ENCODE results near the gene GAB1.

GAB1 gene

DNA sequence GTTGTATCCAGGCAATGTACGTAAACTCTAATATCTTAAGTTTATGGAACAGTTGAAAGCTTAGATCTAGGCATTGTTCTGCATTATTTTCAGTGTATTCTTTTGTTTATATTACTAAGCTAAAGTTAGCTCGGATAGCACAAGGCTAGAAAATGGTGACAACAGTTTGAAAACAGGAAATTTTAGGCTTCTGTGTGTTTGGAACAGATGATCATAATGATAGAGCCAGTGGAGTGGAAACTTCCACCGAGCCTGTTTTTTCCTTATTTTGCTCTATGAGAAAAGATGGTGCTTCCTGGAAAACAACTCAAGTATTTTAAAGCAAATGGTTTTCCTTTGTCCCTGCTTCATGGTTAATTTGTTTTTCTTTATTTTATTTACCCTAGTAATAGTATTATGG is 70.8 kb downstream of the GAB1 start:
- Histone ChIP-seq H3K4me1 (ENCODE audit: control insufficient read depth, low read depth, low read length) (no peaks in the 10 kb centered on the region), H3K4me3 (ENCODE audit: low read length) (no peak overlapping the region)

GRCh38 chr4:143407888-143408287 is 71.2 kb downstream of the GAB1 start:
- Histone ChIP-seq H3K9me3 (ENCODE audit: control insufficient read depth, low read depth, low read length) (no peaks in the 10 kb centered on the region), H3K36me3 (ENCODE audit: control insufficient read depth, low read depth, low read length) (no peaks in the 10 kb centered on the region), H3K9ac (ENCODE audit: low read length) (no peak overlapping the region), H3K27ac (ENCODE audit: low read length) (no peak overlapping the region), H3K4me3 (ENCODE audit: low read length) (no peak overlapping the region), H3K4me1 (ENCODE audit: control insufficient read depth, low read depth, low read length) (no peaks in the 10 kb centered on the region), H3K27me3 (ENCODE audit: control insufficient read depth, insufficient read depth, low read length) (no peaks in the 10 kb centered on the region)

More for the DNA sequence above, 70.8 kb downstream of the GAB1 start:
- Histone ChIP-seq H3K36me3 (ENCODE audit: control insufficient read depth, low read depth, low read length) (no peaks in the 10 kb centered on the region), H3K27me3 (ENCODE audit: control insufficient read depth, insufficient read depth, low read length) (no peaks in the 10 kb centered on the region), H3K9ac (ENCODE audit: low read length) (no peak overlapping the region), H3K27ac (ENCODE audit: low read length) (no peak overlapping the region), H3K9me3 (ENCODE audit: control insufficient read depth, low read depth, low read length) (no peaks in the 10 kb centered on the region)

DNA sequence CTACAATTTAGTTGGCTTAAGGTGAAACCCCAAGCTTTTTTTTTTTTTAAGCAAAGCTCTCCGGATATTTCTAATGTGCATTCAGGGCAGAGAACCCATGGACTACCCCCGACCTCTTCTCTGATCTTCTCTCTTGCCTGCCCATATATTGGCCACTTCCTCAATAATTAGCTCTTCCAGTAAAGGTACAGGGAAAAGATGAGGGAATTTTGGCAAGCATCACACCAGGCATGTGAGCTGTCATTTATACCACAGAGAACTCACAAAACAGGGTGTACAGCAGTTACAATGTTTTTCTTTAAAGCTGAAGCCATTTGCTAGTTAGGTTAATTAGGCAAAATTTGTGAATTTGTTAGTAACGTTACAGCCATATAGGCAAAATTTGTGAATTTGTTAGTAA is 73.3 kb downstream of the GAB1 start:
- H3K9me3 ChIP-seq (ENCODE audit: control insufficient read depth, low read depth, low read length) = no peaks in the 10 kb centered on the region
- H3K4me1 ChIP-seq (ENCODE audit: control insufficient read depth, low read depth, low read length) = no peaks in the 10 kb centered on the region
- H3K27ac ChIP-seq (ENCODE audit: low read length) = no peak overlapping the region
- H3K9ac ChIP-seq (ENCODE audit: low read length) = no peak overlapping the region
- H3K27me3 ChIP-seq (ENCODE audit: control insufficient read depth, insufficient read depth, low read length) = no peaks in the 10 kb centered on the region
- H3K4me3 ChIP-seq (ENCODE audit: low read length) = no peak overlapping the region
- no peaks in the 10 kb centered on the region for H3K36me3 ChIP-seq (ENCODE audit: control insufficient read depth, low read depth, low read length)

DNA sequence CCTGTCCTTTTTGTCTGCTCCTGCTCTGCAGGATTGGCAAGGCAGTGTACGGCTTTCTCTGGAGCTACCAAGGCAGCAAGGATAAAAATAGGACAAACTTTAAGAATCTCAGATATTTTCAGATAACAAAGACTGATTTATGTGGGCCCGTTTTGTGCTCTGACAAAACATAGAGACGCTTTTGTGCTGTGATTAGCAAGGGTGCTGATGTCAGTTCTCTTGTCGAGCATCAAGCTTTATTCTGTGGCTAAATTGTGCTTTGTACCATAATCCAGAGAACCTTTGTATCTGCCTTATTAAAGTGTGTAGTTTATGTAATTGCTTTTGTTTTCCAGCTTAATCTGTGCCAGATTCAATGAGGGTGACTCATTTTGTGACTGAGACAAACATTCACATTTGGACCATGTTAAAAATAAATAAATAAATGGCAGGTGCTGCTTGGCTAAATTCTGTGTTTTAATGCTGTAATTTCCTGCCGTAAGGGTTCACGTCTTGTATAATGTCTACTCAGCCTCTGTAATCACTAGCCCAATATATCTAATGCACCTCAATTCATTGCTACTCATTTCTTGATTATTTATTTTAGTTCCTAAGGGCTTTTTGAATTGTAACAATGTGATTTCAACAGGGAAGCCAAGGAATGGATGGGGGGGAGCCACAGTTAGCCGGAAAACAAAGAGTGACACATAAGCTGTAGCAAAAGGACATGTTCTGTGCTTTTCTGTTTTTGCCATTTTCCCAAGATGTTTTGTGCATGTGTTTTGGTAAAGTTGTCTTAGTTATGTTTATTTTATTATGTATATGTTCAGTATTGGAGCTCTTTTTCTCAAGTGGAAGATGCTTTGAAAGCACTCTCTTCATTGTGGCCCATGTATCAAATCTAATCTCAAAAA is 75.1 kb downstream of the GAB1 start:
- no peaks in the 10 kb centered on the region for H3K27me3 ChIP-seq (ENCODE audit: control insufficient read depth, insufficient read depth, low read length)
- H3K9ac ChIP-seq (ENCODE audit: low read length) = no peak overlapping the region
- no peak overlapping the region for H3K4me3 ChIP-seq (ENCODE audit: low read length)
- no peaks in the 10 kb centered on the region for H3K4me1 ChIP-seq (ENCODE audit: control insufficient read depth, low read depth, low read length)
- H3K36me3 ChIP-seq (ENCODE audit: control insufficient read depth, low read depth, low read length) = no peaks in the 10 kb centered on the region
- H3K27ac ChIP-seq (ENCODE audit: low read length) = no peak overlapping the region
- H3K9me3 ChIP-seq (ENCODE audit: control insufficient read depth, low read depth, low read length) = no peaks in the 10 kb centered on the region

GRCh38 chr4:143412420-143412758 is 75.7 kb downstream of the GAB1 start:
- no peaks in the 10 kb centered on the region for H3K9me3 ChIP-seq (ENCODE audit: control insufficient read depth, low read depth, low read length)
- H3K4me3 ChIP-seq (ENCODE audit: low read length) = no peak overlapping the region
- H3K27ac ChIP-seq (ENCODE audit: low read length) = no peak overlapping the region
- H3K4me1 ChIP-seq (ENCODE audit: control insufficient read depth, low read depth, low read length) = no peaks in the 10 kb centered on the region
- H3K9ac ChIP-seq (ENCODE audit: low read length) = no peak overlapping the region
- no peaks in the 10 kb centered on the region for H3K27me3 ChIP-seq (ENCODE audit: control insufficient read depth, insufficient read depth, low read length)
- H3K36me3 ChIP-seq (ENCODE audit: control insufficient read depth, low read depth, low read length) = no peaks in the 10 kb centered on the region

- Histone ChIP-seq H3K4me3 (ENCODE audit: low read length) (no peak overlapping the region), H3K27me3 (ENCODE audit: control insufficient read depth, insufficient read depth, low read length) (no peaks in the 10 kb centered on the region), H3K27ac (ENCODE audit: low read length) (no peak overlapping the region), H3K9me3 (ENCODE audit: control insufficient read depth, low read depth, low read length) (no peaks in the 10 kb centered on the region), H3K4me1 (ENCODE audit: control insufficient read depth, low read depth, low read length) (peaks cover 5% of the 10 kb centered on the region), H3K36me3 (ENCODE audit: control insufficient read depth, low read depth, low read length) (no peaks in the 10 kb centered on the region), H3K9ac (ENCODE audit: low read length) (no peak overlapping the region)
These were observed 81.2 kb downstream of the GAB1 start for GRCh38 chr4:143417679-143418403.

GRCh38 chr4:143420227-143420626 is 83.6 kb downstream of the GAB1 start:
- Histone ChIP-seq H3K27me3 (ENCODE audit: control insufficient read depth, insufficient read depth, low read length) (no peaks in the 10 kb centered on the region), H3K36me3 (ENCODE audit: control insufficient read depth, low read depth, low read length) (no peaks in the 10 kb centered on the region), H3K9ac (ENCODE audit: low read length) (no peak overlapping the region), H3K27ac (ENCODE audit: low read length) (no peak overlapping the region), H3K9me3 (ENCODE audit: control insufficient read depth, low read depth, low read length) (no peaks in the 10 kb centered on the region), H3K4me1 (ENCODE audit: control insufficient read depth, low read depth, low read length) (peaks cover 5% of the 10 kb centered on the region), H3K4me3 (ENCODE audit: low read length) (no peak overlapping the region)

DNA sequence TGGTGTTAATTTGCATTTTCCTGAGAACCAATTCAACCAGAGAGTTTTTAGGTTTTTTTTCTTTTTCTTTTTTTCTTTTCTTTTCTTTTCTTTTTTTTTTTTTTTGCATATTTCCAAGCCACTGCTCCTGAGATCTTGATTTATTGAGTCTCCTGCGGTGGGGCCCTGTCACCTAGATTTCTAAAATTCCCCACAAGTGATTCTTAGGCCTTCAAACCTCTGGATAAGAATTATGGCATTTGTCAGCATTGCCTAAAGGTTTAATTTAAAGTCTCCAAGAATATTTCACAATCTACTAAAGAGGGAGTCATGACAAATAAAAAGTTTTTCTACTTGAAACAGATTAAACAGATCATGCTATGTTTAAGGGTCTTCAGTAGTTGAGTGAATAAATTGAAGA is 84.9 kb downstream of the GAB1 start:
- Histone ChIP-seq H3K9ac (ENCODE audit: low read length) (no peak overlapping the region), H3K27me3 (ENCODE audit: control insufficient read depth, insufficient read depth, low read length) (no peaks in the 10 kb centered on the region), H3K4me3 (ENCODE audit: low read length) (no peak overlapping the region), H3K4me1 (ENCODE audit: control insufficient read depth, low read depth, low read length) (peaks cover 5% of the 10 kb centered on the region), H3K36me3 (ENCODE audit: control insufficient read depth, low read depth, low read length) (no peaks in the 10 kb centered on the region), H3K27ac (ENCODE audit: low read length) (no peak overlapping the region), H3K9me3 (ENCODE audit: control insufficient read depth, low read depth, low read length) (no peaks in the 10 kb centered on the region)

- Histone ChIP-seq H3K9me3 (ENCODE audit: control insufficient read depth, low read depth, low read length) (no peaks in the 10 kb centered on the region), H3K27ac (ENCODE audit: low read length) (no peak overlapping the region), H3K36me3 (ENCODE audit: control insufficient read depth, low read depth, low read length) (no peaks in the 10 kb centered on the region), H3K27me3 (ENCODE audit: control insufficient read depth, insufficient read depth, low read length) (no peaks in the 10 kb centered on the region), H3K4me1 (ENCODE audit: control insufficient read depth, low read depth, low read length) (peaks cover 8% of the 10 kb centered on the region), H3K4me3 (ENCODE audit: low read length) (no peak overlapping the region), H3K9ac (ENCODE audit: low read length) (no peak overlapping the region)
These were observed 87.6 kb downstream of the GAB1 start for GRCh38 chr4:143424276-143424675.

GRCh38 chr4:143431526-143432257 is 95.0 kb downstream of the GAB1 start:
- Histone ChIP-seq H3K27me3 (ENCODE audit: control insufficient read depth, insufficient read depth, low read length) (no peaks in the 10 kb centered on the region), H3K9ac (ENCODE audit: low read length) (peak overlapping the region; percentile 46), H3K27ac (ENCODE audit: low read length) (peak overlapping the region; percentile 65), H3K9me3 (ENCODE audit: control insufficient read depth, low read depth, low read length) (peaks cover 4% of the 10 kb centered on the region), H3K36me3 (ENCODE audit: control insufficient read depth, low read depth, low read length) (no peaks in the 10 kb centered on the region), H3K4me3 (ENCODE audit: low read length) (no peak overlapping the region), H3K4me1 (ENCODE audit: control insufficient read depth, low read depth, low read length) (peaks cover 21% of the 10 kb centered on the region)

- no peaks in the 10 kb centered on the region for H3K36me3 ChIP-seq (ENCODE audit: control insufficient read depth, low read depth, low read length)
- no peak overlapping the region for H3K9ac ChIP-seq (ENCODE audit: low read length)
- no peak overlapping the region for H3K4me3 ChIP-seq (ENCODE audit: low read length)
- no peaks in the 10 kb centered on the region for H3K27me3 ChIP-seq (ENCODE audit: control insufficient read depth, insufficient read depth, low read length)
- peaks cover 4% of the 10 kb centered on the region for H3K9me3 ChIP-seq (ENCODE audit: control insufficient read depth, low read depth, low read length)
- H3K27ac ChIP-seq (ENCODE audit: low read length) = no peak overlapping the region
- peaks cover 21% of the 10 kb centered on the region for H3K4me1 ChIP-seq (ENCODE audit: control insufficient read depth, low read depth, low read length)
These were observed 95.5 kb downstream of the GAB1 start for GRCh38 chr4:143432258-143432591.

All from iPS-18a (cell line).